Activated CD8-positive, alpha-beta memory T cell treated with anti-CD3 and anti-CD28 coated beads for 48 hours (primary cell): ENCODE measurements around the gene FILIP1L.

ENCODE experiments used
- DNase-seq, 3 experiments: peaks; one replicate each; pipeline ENCODE4 v3.0.0-alpha.2; 2020; ENCODE audit warnings: low read depth in 2 of 3, low spot score in 2 of 3

FILIP1L gene

DNA sequence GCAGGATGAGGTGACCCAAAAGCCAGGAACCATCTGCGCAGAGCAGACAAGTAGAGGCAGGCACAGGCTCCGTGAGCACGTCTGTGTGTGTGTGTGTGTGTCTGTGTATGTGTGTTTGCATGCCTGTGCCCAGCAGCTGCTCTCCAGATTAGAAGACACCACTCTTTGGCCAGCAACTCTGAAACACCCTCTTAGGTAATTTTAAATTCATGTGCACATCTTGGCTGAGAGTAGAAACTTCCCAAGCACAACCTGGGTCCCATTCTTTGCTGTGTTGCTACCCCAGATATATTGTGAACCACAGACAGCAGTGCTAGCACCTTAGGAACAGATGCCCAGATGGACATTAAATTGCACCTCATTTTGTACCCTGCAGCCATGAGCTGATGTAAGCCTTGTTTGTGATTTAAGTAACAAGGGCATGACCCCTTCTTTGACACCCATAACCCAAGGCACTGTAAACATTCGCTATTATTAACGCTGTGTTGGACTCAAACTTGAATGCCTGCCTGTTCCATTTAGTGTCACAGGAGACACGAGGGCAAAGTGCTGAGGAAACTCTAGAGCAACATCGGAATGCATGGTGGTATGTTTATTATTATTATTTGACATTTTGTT lies at the start of gene FILIP1L:
Gene FILIP1L (minus strand): TSS at position 89 of the 618 bp plus-strand sequence.
- DNase-seq: no peak

DNA sequence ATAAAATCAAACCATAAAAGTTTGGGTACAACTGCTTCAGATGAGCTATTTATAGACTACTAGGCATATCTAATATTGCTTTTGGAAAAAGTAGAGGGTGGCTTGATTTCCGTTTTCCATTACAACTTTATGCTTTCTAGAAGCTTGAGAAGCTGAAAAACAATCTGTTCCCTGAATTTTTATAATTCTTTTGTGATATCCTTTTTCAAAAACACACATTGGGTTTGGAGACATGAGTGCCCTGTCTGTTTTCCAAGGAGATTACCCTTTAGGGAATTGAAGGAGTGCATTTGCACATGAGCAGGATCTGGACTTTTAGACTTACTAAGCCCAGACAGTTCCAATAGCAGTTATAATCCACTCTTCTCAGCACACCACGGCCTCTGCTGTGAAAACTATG lies 49.5 kb upstream of the FILIP1L start:
- no peak for DNase-seq

DNA sequence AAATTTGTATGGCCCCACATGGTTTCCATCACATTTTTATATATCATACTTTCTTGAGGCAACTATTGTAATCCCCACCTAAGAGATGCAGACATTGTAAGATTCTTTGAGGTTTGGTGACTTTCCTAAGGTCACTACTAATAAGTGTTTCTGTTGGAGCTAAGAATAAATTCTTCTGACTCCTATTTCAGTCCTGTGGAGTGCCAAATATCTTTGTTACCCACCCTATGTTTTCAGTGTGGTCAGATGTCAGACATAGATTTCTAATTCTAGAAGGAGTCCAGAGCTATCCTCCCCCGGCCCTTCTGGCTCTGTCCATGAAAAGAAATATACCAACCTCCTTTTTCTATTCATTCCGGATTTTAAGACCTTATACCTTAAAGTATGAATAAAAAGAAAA lies 46.2 kb upstream of the FILIP1L start:
- DNase-seq: no peak

DNA sequence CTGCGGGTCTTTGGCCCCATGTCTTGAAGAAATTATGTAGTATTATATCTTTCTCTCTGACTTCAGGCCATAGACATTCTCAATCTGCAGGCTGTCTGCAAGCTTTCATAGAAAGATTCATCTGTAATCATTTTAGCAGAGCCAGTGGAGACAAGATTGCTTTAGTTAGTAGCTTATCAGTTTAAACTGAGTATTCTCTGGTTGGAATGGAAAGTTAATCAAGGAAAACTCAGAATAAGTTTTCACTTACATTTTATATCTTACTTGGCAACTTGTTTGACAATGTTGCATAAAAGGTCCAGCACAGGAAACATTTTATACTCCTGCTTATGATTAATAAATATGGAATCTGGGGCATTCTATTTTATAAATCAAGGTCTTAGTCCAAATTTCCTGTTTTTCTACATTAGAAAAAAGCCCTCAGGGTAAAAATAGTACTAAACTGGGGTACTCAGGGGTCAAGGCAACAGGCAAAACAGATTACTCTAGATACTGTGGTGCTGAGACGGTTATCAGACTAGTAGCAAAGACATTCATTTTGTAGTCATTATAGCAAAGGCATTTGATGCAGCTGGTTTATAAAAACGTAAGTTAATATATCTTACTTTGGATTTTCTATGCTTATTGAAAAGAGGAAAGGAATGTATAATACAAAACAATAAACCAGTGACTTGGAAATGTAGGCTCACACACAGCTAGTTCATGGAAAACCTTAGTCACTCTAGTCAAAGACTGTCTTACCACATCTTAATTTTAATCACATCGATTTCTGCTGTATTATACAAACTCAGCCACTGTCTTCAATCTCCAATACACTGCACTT lies 45.2 kb upstream of the FILIP1L start:
- DNase-seq: no peak

DNA sequence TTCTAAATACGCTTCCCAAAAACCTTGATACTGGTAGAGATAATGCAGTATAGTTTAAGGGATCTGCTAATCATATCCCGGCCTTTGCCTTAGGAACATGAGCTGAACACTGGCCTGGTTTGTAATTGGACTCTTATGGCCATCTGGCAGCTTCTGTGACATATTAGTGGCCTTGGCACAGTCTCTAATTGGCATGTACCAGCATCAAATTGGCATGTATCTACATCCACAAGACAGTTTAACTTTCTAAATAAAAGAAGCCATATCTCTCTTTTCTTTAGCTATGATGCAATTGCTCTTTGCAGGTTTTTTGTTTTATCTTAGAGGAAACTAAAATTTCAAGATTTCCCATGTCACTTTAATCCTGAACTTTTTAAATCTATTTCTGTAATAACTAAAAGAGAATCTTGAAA lies 44.6 kb upstream of the FILIP1L start:
- DNase-seq: no peak

DNA sequence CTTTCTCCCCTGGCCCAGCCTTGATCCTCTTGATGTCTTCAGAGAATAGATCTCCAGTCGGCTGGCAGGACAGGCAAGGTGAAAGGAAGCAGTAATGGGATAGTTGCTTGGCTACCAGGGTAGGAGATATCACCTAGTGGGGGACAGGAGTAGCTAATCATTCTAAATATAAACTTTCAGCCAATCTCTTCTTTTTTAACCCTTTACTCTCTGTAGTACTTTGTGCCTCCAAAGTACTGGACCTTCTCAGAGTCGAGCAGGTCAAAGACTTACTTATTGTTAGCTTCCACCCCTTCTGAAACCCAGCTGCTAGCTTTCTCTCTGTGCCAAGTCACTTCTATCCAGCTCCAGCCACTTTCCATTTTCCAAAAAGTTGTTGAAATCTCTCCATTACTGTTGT lies 43.4 kb upstream of the FILIP1L start:
- DNase-seq: no peak

DNA sequence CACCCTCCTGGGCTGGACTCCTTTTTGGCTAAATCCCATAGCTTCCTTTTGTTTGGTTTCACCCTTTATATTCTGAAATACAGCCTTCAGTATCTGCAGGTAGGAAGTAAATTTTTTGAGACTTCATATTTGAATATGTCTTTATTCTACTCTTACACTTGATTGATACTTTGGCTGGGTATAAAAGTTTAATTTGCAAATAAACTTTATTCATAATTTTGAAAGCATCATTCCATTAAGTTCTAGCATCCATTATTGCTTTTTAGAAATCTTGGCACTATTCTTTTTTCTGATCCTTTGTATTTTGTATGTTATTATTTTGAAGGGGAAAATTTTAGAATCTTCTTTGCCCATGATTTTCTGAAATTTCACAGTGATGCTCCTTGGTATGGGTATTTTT lies 41.3 kb upstream of the FILIP1L start:
- DNase-seq: no peak

DNA sequence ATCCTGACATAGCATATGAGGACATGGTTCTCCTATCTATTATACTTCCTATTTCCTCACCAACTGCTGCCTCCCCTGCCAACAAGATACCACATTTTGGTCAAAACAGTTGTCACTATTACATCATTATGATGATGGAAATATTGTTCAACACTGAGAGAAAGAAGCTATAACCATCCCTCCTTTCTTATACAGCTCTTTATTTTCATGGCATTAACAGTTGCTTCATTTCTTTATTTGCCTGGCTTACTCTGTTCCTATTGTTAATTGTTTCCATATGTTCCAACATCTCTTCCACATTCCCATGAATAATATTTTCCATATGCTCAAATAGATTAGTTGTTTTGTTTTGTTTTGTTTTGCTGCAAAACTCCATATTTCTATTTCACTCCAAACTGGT lies 40.8 kb upstream of the FILIP1L start:
- DNase-seq: no peak

DNA sequence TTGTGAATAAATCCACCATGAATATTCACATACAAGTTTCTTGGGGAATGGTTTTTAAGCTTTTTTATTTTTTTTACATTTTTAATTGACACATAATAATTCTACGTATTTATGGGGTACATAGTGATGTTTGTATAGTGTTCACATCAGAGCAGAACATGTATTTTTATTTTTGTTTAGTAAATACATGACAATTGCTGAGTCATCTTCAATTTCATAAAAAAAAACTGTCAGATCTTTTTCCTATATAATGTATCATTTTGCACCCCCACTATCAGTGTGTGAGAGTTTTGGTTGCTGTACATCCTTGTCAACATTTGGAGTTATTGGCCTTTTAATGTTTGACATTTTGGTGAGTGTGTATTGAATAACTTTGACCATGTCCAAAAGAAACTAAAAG lies 39.9 kb upstream of the FILIP1L start:
- DNase-seq: no peak

DNA sequence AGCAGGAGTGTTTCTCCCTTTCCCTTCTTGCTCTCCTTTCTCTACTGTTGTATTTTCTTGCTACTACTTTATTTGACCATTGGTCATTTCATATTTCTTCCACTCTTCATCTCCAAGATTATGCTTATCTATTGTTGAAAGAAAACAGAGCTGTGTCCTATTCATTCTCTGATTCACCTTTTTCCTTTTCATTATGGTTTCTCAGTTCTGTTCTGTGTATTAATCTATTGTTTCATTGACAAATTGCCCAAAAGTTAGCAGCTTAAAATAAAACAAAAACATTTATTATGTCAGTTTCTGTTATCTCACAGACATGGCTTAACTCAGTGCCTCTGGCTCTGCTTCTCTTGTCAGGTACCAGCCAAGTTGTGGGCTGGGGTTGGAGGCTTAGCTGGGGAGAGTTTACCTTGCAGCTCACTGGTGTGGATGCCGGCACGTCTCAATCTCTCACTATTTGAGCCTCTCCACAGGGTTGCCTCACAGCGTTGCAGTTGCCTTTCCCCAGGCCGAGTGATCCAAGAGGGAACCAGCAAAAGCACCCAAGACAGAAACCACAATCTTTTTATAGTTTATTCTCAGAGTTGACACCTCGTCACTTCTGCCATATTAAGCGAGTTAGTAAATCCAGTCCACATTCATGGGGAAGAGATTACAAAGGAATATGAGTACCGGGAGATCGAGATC lies 36.9 kb upstream of the FILIP1L start:
- DNase-seq: no peak

DNA sequence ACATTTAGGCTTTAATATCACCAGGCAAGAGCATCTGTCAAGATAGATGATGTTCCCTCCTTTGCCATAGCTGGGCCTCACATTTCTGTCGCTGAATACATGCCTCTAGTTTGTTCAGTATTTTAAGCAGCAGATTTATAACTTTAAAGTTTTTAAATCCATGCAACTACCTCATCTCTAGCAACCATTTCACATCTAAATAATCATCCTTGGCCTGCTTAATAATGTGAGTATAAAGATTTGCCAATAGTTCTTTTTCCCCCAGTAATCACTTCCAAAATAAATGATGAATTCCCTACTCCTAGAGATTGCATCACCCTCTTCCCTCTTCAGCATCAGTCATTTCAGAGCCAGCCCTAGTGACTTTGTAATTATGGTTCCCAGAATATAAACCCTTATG lies 36.2 kb upstream of the FILIP1L start:
- no peak for DNase-seq

DNA sequence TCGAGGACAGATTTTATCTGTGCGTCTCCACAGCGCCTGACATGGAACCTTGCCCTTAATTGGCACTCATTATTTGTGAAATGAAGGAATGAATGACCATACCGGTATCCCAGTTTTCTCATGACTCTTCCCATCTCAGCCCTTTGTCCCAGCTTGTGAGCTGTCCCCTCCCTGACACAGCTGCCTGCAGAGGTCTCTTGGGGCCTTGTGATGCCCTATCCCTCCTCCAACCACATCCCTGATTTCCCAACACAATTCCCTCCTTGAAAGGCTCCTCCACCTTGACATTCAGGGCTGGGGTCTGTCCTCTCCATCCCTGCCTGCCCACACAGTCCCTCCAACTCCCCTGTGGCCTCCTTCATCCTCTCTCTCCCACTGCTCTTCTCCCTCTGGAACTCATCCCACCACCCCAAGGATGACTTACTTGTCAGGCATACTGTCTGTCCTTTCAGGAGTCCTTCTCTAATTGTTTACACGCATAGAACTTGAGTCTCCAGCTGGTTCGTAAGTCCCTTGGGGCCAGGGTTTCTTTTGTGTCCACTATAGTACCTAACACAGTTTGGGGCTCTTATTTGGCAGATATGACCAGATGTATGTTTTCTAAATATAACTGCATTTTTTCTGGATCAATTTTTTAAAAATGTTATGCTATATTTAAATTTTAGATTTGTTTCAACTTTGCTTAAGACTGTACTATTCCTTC lies 35.6 kb upstream of the FILIP1L start:
- no peak for DNase-seq

DNA sequence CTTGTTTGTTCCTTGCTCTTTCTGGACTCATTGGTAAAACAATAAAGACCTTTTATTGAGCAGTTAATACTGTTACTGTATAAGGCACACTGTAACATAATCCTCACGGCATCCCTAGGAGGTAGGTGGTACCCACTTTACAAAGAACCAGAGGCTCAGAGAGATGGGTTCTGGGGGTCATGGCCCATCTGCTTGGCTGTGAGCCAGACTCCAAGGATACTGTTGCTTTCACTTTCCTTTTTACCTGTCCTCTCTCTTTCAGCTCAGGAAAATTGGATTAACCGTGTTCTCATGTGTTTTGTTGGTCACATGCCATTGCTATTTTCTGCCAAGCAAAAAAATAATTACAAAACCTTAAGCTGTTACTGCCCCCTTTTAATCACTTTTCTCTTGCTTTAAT lies 34.8 kb upstream of the FILIP1L start:
- no peak for DNase-seq

DNA sequence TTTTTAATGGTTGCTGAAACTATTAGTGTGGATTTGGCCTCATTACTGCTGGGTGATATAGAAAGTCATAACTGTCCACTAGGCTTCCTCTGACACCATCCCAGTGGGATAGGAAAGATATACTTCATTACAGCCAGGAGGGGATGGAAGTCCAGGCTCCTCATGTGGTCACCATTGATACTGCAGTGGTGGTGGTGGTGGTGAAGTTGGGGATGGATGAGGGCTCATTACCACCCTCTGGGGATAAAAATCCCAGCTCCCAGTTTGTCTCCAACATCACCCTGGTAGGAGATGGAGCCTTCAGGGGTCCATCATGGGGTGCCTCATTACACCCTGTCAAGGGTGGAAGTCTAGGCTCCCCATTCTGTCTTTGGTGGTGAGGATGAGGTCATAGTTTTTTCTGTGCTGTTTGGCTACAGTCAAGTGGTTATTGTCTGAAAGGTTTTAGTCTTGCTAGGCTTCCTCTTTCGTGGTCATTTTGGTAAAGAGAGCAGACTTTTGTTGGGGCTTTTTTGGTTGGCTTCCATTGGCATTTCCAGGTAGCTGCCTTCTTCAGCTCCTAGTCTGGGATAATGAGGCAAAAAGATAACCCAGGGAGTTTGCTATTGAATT lies 30.1 kb upstream of the FILIP1L start:
- DNase-seq: no peak

DNA sequence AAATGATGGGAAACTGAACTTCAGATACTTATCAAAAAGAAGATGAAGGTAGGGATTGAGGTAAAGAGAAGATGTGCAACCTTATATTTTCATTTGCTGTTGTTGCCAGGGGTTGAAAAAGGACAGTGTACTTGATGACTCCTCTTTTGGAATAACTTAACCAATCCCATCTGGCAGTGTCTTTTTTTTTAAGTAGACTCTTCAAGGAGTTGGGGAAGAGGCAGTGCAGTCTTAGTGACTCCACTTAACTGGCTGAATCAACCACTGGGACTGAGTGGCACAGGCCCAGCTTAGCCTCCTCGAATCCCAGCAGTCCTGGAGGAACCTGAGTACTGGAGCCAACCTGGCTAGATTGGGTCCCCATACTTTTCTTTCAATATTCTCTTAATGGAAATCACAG lies 27.3 kb upstream of the FILIP1L start:
- no peak for DNase-seq

DNA sequence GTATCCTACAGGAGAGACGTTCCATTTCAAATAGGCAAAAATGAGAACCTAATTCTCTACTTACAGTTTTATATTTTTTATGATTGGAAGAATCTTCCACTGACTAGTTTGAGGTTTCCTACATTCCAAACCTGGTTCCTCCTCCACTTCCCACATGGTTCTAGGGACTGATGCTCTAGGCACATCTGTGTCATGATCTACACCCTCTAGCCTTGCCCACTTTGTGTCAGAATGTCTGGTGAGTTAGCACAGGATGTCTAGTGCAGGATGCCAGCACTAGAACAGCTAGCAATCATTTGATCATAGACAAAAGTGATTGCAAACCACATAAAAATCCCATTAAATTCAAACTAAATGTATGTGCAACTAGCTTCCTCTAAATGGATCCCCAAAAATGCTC lies 26.7 kb upstream of the FILIP1L start:
- DNase-seq: no peak

DNA sequence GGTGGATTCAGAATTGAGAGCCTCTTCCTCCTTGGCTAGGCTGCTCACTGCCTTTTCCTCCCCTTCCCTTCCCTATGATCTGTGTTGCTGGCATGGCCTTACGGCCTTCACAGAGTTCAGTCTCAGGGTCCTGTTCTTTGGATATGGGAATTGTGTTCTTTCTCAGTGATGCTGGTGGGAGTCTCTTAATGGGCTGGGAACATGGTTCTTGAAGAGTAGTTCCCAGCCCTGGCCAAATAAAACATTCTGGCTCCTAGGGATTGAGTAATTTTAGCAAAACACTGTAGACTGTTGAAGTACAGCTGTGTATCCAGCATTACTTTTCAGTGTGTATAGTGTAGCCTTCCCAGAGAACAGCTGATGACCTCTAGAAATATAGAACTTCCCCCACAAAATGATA lies 22.6 kb upstream of the FILIP1L start:
- DNase-seq: no peak

DNA sequence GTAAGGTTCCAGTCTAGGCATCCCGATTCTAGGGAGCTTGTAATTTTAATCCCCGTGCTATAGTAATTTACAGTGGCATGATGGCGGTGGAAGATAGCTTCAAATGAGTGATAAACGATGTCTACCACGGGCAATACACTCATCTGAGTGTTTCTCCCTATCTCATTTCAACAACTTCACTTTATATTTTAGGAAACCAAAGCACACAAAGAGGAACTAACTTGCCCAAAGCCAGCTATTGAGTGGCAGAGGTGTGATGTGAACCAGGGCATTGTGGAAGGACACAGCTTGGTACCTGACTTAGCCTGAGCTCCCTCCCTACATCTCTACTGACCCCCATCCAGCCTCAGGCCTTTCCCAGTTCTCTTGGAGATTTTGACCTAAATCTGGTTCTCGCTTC lies 16.9 kb upstream of the FILIP1L start:
- DNase-seq: no peak

DNA sequence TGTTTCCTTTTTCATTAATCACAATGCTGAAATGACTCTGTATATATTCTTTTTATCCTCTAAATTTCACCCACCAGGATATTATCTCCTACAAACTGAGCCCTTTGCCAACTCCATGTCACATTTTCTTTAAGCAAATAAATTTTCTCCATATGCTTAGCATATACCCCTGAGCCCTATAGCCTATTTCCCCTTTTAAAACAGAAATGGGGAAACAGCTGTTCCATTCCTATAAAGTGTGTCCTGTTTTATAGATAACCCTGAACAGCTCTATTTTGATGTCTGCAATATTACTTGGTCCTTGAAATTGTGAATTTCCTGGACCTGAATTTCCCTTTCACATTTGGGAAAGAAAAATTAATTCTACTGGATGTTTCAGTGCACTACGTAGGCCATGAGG lies 15.6 kb upstream of the FILIP1L start:
- no peak for DNase-seq

DNA sequence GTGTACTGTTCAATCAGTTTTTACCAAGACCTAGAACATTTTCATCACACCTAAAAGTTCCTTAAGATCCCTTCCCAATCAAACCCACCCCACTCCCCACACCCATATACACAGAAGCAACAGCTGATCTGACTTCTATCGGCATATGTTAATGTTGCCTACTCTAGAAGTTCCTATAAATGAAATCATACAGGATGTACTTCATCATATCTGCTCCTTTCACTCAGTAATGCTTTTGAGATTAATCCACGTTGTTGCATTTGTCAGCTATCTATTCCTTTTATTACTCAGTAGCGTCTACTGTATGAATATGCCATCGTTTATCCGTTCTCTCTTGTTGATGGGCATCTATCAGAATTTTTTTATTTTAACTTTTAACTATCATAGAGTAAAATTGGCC lies 14.3 kb upstream of the FILIP1L start:
- no peak for DNase-seq

DNA sequence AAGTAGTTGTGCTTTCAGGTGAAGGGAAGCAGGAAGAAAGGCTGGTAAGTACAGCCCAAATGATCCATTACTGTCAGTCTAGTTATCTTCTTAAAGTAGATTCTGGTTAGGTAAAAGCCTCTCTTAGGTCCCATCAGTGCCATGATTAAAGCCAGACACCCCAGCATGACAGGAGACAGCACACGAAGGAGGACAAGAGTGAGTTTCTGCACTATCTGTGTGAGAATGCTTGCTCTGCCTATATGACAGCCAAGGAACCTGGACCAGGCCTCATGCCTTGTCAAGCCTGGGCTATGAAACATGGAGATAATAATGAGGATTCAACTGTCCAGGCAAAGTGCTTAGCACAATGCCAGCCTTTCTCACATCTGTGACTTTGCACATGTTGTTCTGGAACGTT lies 13.5 kb upstream of the FILIP1L start:
- DNase-seq: no peak
